ENCODE measurements around the gene BLVRA. TPM values are rescaled to one million over a fixed set of nuclear protein-coding genes. Genes with fewer than 3 reads are reported as not detected.

The BLVRA gene
- total RNA-seq, 1 experiment from 2014 or later, result 36.4 TPM

- Histone ChIP-seq H3K4me3 (no peak overlapping the region), H3F3A (ENCODE audit: insufficient read depth, low read depth) (no peaks in the 10 kb centered on the region), H3K9me3 (ENCODE audit: insufficient read depth, low read depth) (no peaks in the 10 kb centered on the region), H2AFZ (no peak overlapping the region), H3K4me1 (replicated peaks; ENCODE audit: insufficient read depth) (no peaks in the 10 kb centered on the region), H3K4me2 (no peak overlapping the region), H3K9me2 (ENCODE audit: insufficient read depth) (no peaks in the 10 kb centered on the region), H3K36me3 (ENCODE audit: low read depth) (no peaks in the 10 kb centered on the region), H3K79me2 (ENCODE audit: low read depth) (no peaks in the 10 kb centered on the region), H4K20me1 (ENCODE audit: insufficient read depth) (no peaks in the 10 kb centered on the region), H3K27ac (no peak overlapping the region), H3K27me3 (ENCODE audit: insufficient read depth, low read depth) (no peaks in the 10 kb centered on the region)
- no peak for DNase-seq
- ChIA-PET CTCF (no interaction called here), POLR2A (ENCODE audit: unreplicated experiment) (interaction anchor here (0.6 kb wide), 1 partner anchor 14 kb away, joined by 3 read pairs; the partner anchor contains the start of gene MRPS24)
- no TSS peak for BruUV-seq (replicated peaks)
- intact Hi-C loops (cut with micrococcal nuclease; ENCODE audit: unreplicated experiment), result no loop called here
- TF ChIP-seq CTCF (conservative IDR thresholded peaks at IDR 0.05) (no peak), EZH2 (IDR thresholded peaks at IDR 0.05; ENCODE audit: low read depth) (no peak)
Observed at GRCh38 chr7:43855176-43855575, 96.7 kb downstream of the BLVRA start.

GRCh38 chr7:43856316-43856715 is 97.8 kb downstream of the BLVRA start:
- intact Hi-C loops (cut with micrococcal nuclease; ENCODE audit: unreplicated experiment), result no loop called here
- Histone ChIP-seq H3K79me2 (ENCODE audit: low read depth) (no peaks in the 10 kb centered on the region), H4K20me1 (ENCODE audit: insufficient read depth) (no peaks in the 10 kb centered on the region), H3K4me1 (replicated peaks; ENCODE audit: insufficient read depth) (no peaks in the 10 kb centered on the region), H3K4me3 (no peak overlapping the region), H3K27ac (no peak overlapping the region), H3K27me3 (ENCODE audit: insufficient read depth, low read depth) (no peaks in the 10 kb centered on the region), H3K9me3 (ENCODE audit: insufficient read depth, low read depth) (no peaks in the 10 kb centered on the region), H3K36me3 (ENCODE audit: low read depth) (no peaks in the 10 kb centered on the region), H2AFZ (no peak overlapping the region), H3K4me2 (no peak overlapping the region), H3K9me2 (ENCODE audit: insufficient read depth) (no peaks in the 10 kb centered on the region), H3F3A (ENCODE audit: insufficient read depth, low read depth) (no peaks in the 10 kb centered on the region)
- ChIA-PET CTCF (interaction anchor here (0.5 kb wide), 1 partner anchor 10 kb away, joined by 3 read pairs; no protein-coding TSS in a partner anchor), POLR2A (ENCODE audit: unreplicated experiment) (no interaction called here)
- BruUV-seq (replicated peaks), result no TSS peak
- DNase-seq, result no peak
- TF ChIP-seq CTCF (conservative IDR thresholded peaks at IDR 0.05) (no peak), EZH2 (IDR thresholded peaks at IDR 0.05; ENCODE audit: low read depth) (no peak)

Other genes starting within 250 kb of the BLVRA start
- gene STK17A, start 175.6 kb upstream of the BLVRA start, total RNA-seq (2021), result 15.8 and 18.8 TPM in 2 replicates
- 128 and 151 TPM in 2 replicates for gene COA1, start 29.2 kb upstream of the BLVRA start, total RNA-seq (2021)
- 239 and 301 TPM in 2 replicates for gene MRPS24, start 110.8 kb downstream of the BLVRA start, total RNA-seq (2021)
- 45.7 and 49.5 TPM in 2 replicates for gene URGCP, start 147.9 kb downstream of the BLVRA start, total RNA-seq (2021)
- 11.2 and 17.1 TPM in 2 replicates for gene UBE2D4, start 167.8 kb downstream of the BLVRA start, total RNA-seq (2021)
- gene SPDYE1, start 239.2 kb downstream of the BLVRA start, total RNA-seq (2021), result not detected in 2 replicates